Peyer's patch (tissue), 4 donors: ENCODE data around the gene REV3L.

Experiments
- CTCF ChIP-seq, 6 experiments: fragments of 450-650 bp in 4 of 6; fragments of 200-600 bp in 2 of 6; sonication (generic) in 1 of 6; IDR thresholded peaks; one replicate each; pipeline ENCODE4 v1.5.1; 2017 to 2019; ENCODE audit warnings: antibody characterized with exemption in 6 of 6, mild to moderate bottlenecking in 3 of 6, moderate library complexity in 1 of 6
- POLR2A ChIP-seq, 2 donors: fragments of 450-650 bp; IDR thresholded peaks; one replicate each; pipeline ENCODE4 v1.5.1; 2017; ENCODE audit warnings: antibody characterized with exemption in 2 of 2, mild to moderate bottlenecking in 2 of 2, moderate library complexity in 2 of 2

- peak in 1 of 6 experiments; percentile 12 for TF ChIP-seq CTCF (IDR thresholded peaks at IDR 0.05)
- no peak for TF ChIP-seq POLR2A (IDR thresholded peaks at IDR 0.05)
Observed at GRCh38 chr6:111480988-111481822, 1.8 kb downstream of the REV3L start.
